HEK293T (cell line): ENCODE measurements around the gene HS6ST2.

Experiments
- CTCF ChIA-PET: fragments of 350-600 bp; formaldehyde crosslinking; extraction: SDS; loops from one replicate; lab custom pipeline; 2021; ENCODE audit warnings: antibody characterized with exemption, inconsistent platforms; lab: Yijun Ruan, JAX
- POLR2A ChIA-PET: fragments of 350-600 bp; formaldehyde crosslinking; extraction: SDS; loops from one replicate; lab custom pipeline; 2020; ENCODE audit warnings: antibody characterized with exemption, inconsistent platforms; lab: Yijun Ruan, JAX
- DNase-seq: peaks from one replicate; pipeline ENCODE4 v3.0.0; 2012; ENCODE audit warnings: mixed read lengths; ENCODE audit errors: extremely low spot score
- ARNT ChIP-seq: fragments of 450-650 bp; IDR thresholded peaks from 2 replicates; pipeline ENCODE4 v1.6.1; 2017; ENCODE audit warnings: mild to moderate bottlenecking
- BHLHE40 ChIP-seq: fragments of 450-650 bp; IDR thresholded peaks from 2 replicates; pipeline ENCODE4 v1.6.1; 2016; ENCODE audit warnings: mild to moderate bottlenecking, moderate library complexity, borderline replicate concordance
- CTBP1 ChIP-seq: fragments of 450-650 bp; IDR thresholded peaks from 2 replicates; pipeline ENCODE4 v1.6.1; 2016; ENCODE audit warnings: borderline replicate concordance
- ELF4 ChIP-seq: fragments of 450-650 bp; IDR thresholded peaks from 2 replicates; pipeline ENCODE4 v1.6.1; 2017; ENCODE audit warnings: antibody characterized with exemption
- FOXA1 ChIP-seq: fragments of 450-650 bp; IDR thresholded peaks from 2 replicates; pipeline ENCODE4 v1.6.1; 2016; ENCODE audit warnings: mild to moderate bottlenecking
- FOXK2 ChIP-seq: fragments of 450-650 bp; IDR thresholded peaks from 2 replicates; pipeline ENCODE4 v1.6.1; 2016; ENCODE audit warnings: mild to moderate bottlenecking
- FOXM1 ChIP-seq: fragments of 450-650 bp; IDR thresholded peaks from 2 replicates; pipeline ENCODE4 v1.6.1; 2017; ENCODE audit warnings: mild to moderate bottlenecking, borderline replicate concordance
- HDGF ChIP-seq: fragments of 450-650 bp; IDR thresholded peaks from 2 replicates; pipeline ENCODE4 v1.6.1; 2017; ENCODE audit warnings: antibody characterized with exemption, borderline replicate concordance
- L3MBTL2 ChIP-seq: fragments of 450-650 bp; conservative IDR thresholded peaks from 2 replicates; pipeline ENCODE4 v1.6.1; 2016; ENCODE audit warnings: mild to moderate bottlenecking
- LEF1 ChIP-seq: fragments of 450-650 bp; IDR thresholded peaks from 2 replicates; pipeline ENCODE4 v1.6.1; 2017; ENCODE audit warnings: mild to moderate bottlenecking, borderline replicate concordance
- NFRKB ChIP-seq: fragments of 450-650 bp; IDR thresholded peaks from 2 replicates; pipeline ENCODE4 v1.6.1; 2016; ENCODE audit warnings: mild to moderate bottlenecking, moderate library complexity
- SP1 ChIP-seq: fragments of 450-650 bp; IDR thresholded peaks from 2 replicates; pipeline ENCODE4 v1.6.1; 2017
- SUZ12 ChIP-seq: fragments of 450-650 bp; IDR thresholded peaks from 2 replicates; pipeline ENCODE4 v1.6.1; 2016; ENCODE audit warnings: mild to moderate bottlenecking
- TARDBP ChIP-seq: fragments of 450-650 bp; IDR thresholded peaks from 2 replicates; pipeline ENCODE4 v1.6.1; 2016
- ZNF384 ChIP-seq: fragments of 450-650 bp; IDR thresholded peaks from 2 replicates; pipeline ENCODE4 v1.6.1; 2016
- TF ChIP-seq, protein P1 (sequence below): fragments of 450-650 bp; IDR thresholded peaks from 2 replicates; pipeline ENCODE4 v1.6.1; 2016

HS6ST2 gene

DNA sequence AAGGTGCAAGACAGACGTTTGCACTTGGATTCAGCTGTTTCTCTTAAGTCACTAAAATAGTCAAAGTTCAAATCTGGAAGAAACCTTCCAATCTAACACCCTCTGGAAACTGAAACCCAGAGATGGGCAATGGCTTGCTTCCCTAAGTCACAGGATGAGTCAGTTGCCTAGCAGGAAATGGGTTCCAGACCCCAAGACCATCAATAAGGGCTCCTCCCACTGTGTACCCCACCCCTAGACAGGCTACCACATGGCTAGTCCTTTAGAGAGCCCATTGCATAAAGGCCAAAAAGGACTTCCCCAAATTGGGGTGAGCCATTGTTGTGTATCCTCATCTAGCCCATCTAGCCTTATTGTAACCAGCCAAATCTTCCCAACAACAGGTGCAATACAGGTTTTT lies 216.2 kb downstream of the HS6ST2 start:
- CTCF ChIA-PET: interaction anchor here (0.5 kb wide), 1 partner anchor 263 kb away, joined by 3 read pairs; no protein-coding TSS in a partner anchor
- POLR2A ChIA-PET: no interaction called here
- no peak for DNase-seq
- TF ChIP-seq ZNF384 (no peak), LEF1 (no peak), NFRKB (no peak), CTBP1 (no peak)

DNA sequence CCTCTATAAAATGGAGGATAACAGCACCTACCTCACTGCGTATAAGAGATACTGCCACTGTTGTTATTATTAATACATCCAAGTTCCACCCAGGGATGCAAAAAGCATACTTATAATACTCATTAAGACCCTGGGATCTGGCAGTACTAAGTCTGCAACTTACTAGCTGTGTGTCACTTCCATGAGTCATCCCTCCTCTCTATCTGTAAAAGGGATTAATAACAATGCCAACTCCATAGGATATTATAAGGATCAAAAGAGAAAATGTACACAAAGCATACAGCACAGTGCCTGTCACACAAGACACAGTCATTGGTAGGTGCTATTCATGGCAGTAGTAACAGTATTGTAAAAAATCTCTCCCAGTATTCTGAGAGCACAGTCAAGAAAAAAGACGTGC lies 216.7 kb downstream of the HS6ST2 start:
- DNase-seq: no peak
- ChIA-PET CTCF (interaction anchor here (0.5 kb wide), 1 partner anchor 263 kb away, joined by 3 read pairs; no protein-coding TSS in a partner anchor), POLR2A (no interaction called here)
- TF ChIP-seq FOXM1: no peak
- TF ChIP-seq CTBP1: no peak
- no peak for TF ChIP-seq TARDBP
- no peak for TF ChIP-seq FOXA1
- TF ChIP-seq ZNF384: no peak
- TF ChIP-seq BHLHE40: no peak
- no peak for TF ChIP-seq FOXK2
- no peak for TF ChIP-seq L3MBTL2
- TF ChIP-seq LEF1: no peak
- no peak for TF ChIP-seq NFRKB
- TF ChIP-seq, protein P1, sequence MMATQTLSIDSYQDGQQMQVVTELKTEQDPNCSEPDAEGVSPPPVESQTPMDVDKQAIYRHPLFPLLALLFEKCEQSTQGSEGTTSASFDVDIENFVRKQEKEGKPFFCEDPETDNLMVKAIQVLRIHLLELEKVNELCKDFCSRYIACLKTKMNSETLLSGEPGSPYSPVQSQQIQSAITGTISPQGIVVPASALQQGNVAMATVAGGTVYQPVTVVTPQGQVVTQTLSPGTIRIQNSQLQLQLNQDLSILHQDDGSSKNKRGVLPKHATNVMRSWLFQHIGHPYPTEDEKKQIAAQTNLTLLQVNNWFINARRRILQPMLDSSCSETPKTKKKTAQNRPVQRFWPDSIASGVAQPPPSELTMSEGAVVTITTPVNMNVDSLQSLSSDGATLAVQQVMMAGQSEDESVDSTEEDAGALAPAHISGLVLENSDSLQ: no peak
- no peak for TF ChIP-seq SUZ12
- no peak for TF ChIP-seq ELF4
- TF ChIP-seq SP1: no peak
- no peak for TF ChIP-seq HDGF
- no peak for TF ChIP-seq ARNT

DNA sequence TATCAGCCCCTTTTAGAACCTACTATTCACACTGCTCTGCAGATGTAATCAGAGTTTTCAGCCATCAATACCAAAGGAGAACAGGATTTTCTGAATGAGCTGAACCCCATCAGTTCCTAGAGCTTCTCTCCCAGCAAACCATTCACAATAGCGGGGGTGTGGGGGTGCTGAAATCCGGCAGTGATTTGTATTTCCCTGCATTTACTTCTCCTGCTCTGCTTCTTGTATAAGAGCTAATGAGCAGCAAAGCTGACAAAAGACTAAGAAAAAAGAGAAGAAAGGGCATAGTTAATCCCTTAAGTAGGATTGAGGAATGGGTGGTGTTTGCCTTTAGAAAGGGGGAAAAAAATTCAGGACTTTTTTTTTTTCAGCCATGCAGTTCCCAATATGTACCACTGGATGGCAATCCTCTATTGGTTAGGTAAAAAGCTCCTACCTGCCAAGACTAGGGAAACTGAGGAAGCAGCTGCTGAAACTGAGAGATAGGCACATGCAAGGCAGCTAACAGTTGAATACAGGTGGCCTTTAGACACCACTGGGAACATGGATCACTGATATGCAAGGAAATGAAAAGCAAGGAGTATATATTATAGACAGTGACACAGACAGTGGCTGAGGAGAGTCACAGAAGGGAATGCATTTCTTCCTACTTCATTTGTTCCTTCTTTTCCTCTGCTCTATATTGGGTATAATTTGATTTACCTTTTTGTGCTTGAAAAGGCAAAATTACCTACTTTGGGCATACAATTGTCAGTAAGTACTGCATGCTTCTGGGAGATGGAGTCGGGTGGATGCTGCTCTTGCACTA lies 217.9 kb downstream of the HS6ST2 start:
- TF ChIP-seq ARNT (no peak), ZNF384 (peak; percentile 92)
- no peak for DNase-seq
- POLR2A ChIA-PET: no interaction called here
- CTCF ChIA-PET: interaction anchor here (0.5 to 1.2 kb wide), 9 partner anchors 9 to 1270 kb away, joined by 3 to 7 read pairs (median 4); no protein-coding TSS in a partner anchor

DNA sequence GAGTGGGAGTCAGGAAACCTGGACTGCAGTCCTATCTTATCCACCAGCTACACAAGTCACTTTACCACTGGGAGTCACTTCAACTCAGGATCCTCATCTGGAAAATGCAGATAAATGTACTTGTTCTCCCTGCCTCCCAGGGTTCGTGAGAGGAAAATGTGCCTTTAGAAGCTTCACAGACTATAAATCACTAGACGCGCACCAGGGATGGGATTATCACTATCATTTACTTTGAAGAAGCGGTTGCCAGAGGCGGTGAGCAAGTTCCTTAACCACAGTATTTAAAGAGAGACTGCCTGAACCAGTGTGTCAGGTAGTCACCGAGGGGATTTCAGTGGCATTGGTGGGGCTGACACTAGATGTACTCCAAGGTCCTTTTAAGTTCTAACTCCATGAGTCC lies 219.5 kb downstream of the HS6ST2 start:
- no peak for DNase-seq
- no peak for TF ChIP-seq FOXM1
- TF ChIP-seq, protein P1: peak; percentile 74
- no peak for TF ChIP-seq HDGF
- no peak for TF ChIP-seq FOXK2
- TF ChIP-seq CTBP1: peak; percentile 54; the same call in 1 of the 2 replicates
- peak; percentile 75; the same call in 1 of the 2 replicates for TF ChIP-seq ARNT
- CTCF ChIA-PET: interaction anchor here (1.3 kb wide), 1 partner anchor 210 kb away, joined by 3 read pairs; no protein-coding TSS in a partner anchor
- POLR2A ChIA-PET: no interaction called here

DNA sequence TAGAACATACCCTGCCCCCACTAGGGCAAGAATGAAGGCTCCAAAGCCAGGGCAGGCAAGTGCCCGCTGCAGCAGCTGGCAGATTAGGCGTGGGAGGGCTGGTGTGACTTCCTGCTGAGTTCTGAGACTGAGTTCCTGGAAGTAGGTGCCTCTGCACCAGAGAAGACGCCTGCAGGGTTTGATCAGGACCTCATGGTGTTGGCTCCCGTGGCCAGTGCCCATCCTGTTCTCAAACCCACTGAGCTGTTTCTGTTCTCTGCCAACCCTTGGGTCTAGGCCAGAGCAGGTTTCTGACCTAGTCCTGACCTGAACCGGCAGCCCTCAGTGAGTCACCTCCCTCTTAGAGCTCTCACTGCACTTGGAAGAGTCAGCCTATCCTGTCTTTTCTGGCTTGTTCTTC lies 220.7 kb downstream of the HS6ST2 start:
- ChIA-PET POLR2A (no interaction called here), CTCF (interaction anchor here (1.3 kb wide), 1 partner anchor 212 kb away, joined by 3 read pairs; no protein-coding TSS in a partner anchor)
- DNase-seq: no peak

DNA sequence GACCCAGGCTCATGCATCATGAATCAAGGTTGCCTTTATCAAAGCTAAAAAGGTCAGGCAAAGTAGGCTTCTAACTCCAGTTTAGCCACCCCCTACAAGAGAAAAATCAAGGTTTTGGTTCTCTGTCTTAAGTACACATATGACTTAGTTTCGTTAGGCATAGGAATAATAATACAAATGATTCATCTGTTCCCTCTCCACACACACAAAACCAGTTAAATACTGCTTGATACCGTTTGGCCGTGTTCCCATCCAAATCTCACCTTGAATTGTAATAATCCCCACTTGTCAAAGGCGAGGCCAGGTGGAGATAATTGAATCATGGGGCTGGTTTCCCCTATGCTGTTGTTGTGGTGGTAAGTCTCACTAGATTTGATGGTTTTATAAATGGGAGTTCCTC lies 226.2 kb downstream of the HS6ST2 start:
- no peak for DNase-seq
- TF ChIP-seq SUZ12 (no peak), SP1 (no peak), CTBP1 (no peak), ZNF384 (no peak), FOXA1 (no peak), HDGF (no peak), BHLHE40 (no peak), FOXM1 (no peak), ELF4 (no peak), LEF1 (no peak), TARDBP (no peak), FOXK2 (no peak), ARNT (no peak), NFRKB (no peak), L3MBTL2 (no peak)
- TF ChIP-seq, protein P1: no peak
- ChIA-PET CTCF (no interaction called here), POLR2A (no interaction called here)

More for the DNA sequence above, 220.7 kb downstream of the HS6ST2 start:
- TF ChIP-seq, protein P1: no peak
- TF ChIP-seq CTBP1 (no peak), ZNF384 (no peak), FOXK2 (no peak), TARDBP (no peak), L3MBTL2 (no peak), NFRKB (no peak), HDGF (no peak), SUZ12 (no peak), LEF1 (no peak), ARNT (no peak), SP1 (no peak), BHLHE40 (no peak), ELF4 (no peak), FOXM1 (no peak), FOXA1 (no peak)
